Pancreas (tissue), 10 donors: ENCODE results near the gene SLC51B. TPM values are rescaled to one million over a fixed set of nuclear protein-coding genes. Genes with fewer than 3 reads are reported as not detected.

Experiments used
- ATAC-seq, 4 donors: fragments of 200-7000 bp; cut with Tn5 transposase; one replicate each; pipeline versions ENCODE4 v1.8.0 to v1.9.1; 2020; ENCODE audit warnings: mild to moderate bottlenecking in 4 of 4, moderate library complexity in 4 of 4
- DNase-seq, 6 donors: peaks; one replicate each; pipeline ENCODE4 v3.0.0-alpha.2; 2020
- FAIRE-seq: peaks from 2 replicates; lab custom pipeline; 2012; peaks lifted over from hg19 to GRCh38; lab: Jason Lieb, UNC
- H3K27ac ChIP-seq, 4 donors: fragments of 200-600 bp; sonication (generic); 1 replicate in 3 of 4; 2 replicates in 1 of 4; pipeline versions ENCODE4 v1.5.0 to v1.8.0; 2020
- H3K27me3 ChIP-seq, 4 donors: fragments of 200-600 bp; one replicate each; pipeline ENCODE4 v1.8.0; 2021
- H3K36me3 ChIP-seq, 3 donors: fragments of 200-600 bp; sonication (generic) in 1 of 3; one replicate each; pipeline versions ENCODE4 v1.5.0 to v1.8.0; 2020 to 2021
- H3K4me1 ChIP-seq, 3 donors: fragments of 200-600 bp; one replicate each; pipeline ENCODE4 v1.8.0; 2021
- H3K4me3 ChIP-seq, 4 donors: fragments of 200-600 bp; sonication (generic) in 2 of 4; one replicate each; pipeline versions ENCODE4 v1.5.0 to v1.8.0; 2020 to 2021
- H3K9me3 ChIP-seq, 4 donors: fragments of 200-600 bp; one replicate each; pipeline ENCODE4 v1.8.0; 2021
- CTCF ChIP-seq, 4 donors: fragments of 200-600 bp; sonication (generic) in 3 of 4; IDR thresholded peaks; one replicate each; pipeline versions ENCODE4 v1.5.0 to v1.8.0; 2021; ENCODE audit warnings: antibody characterized with exemption in 4 of 4
- WGBS, 2 donors: extraction: QIAGEN DNeasy Blood & Tissue Kit; methylation state at CpG; one replicate each; pipeline ENCODE4 v1.1.7; 2013; 5-methylcytosine and 5-hydroxymethylcytosine counted together
- intact Hi-C, 3 donors: fragments of 100-400 bp; cut with DNase I; formaldehyde crosslinking; loops; one replicate each; pipeline versions ENCODE4 v1.11.1 to v1.14.2; 2022
- polyA plus RNA-seq, 2 donors: library from polyadenylated mRNA; stranded (reverse); fragments of 200-250 nt; gene quantifications; one replicate each; pipeline ENCODE4 v1.2.3, GENCODE V29; 2013
- total RNA-seq, 6 donors: library from RNA; stranded (reverse); fragmentation: NEBNext Ultra II Directional in 4 of 6; extraction: Animal tissue kit (Norgen Biotek cat#: 25700) in 4 of 6; gene quantifications; one replicate each; pipeline versions ENCODE4 v1.2.1 to v1.2.4, GENCODE V29; 2021 to 2023
- donor health status: healthy with polysubstance abuse.
- donor health status: DM: no; HTN: no; CAD: no; lungs with moderate emphysema.
- donor health status: DM: no; HTN: no; CAD: no.
- donor health status: control.
- donor health status: control.
- donor health status: Bipolar disorder and iron deficiency.
- donor health status: DM: yes; HTN: yes; CAD: no.
- donor health status: DM: no; HTN: no; CAD: no.
- donor health status: DM: no; HTN: no; CAD: no.
- donor health status: DM: yes; HTN: yes; CAD: no.

Gene SLC51B
- total and polyA plus RNA-seq, 8 donors: 0.26 to 1.1 (median 0.49) TPM; not detected in 5

GRCh38 chr15:65054333-65055200 lies 9.4 kb downstream of the SLC51B start:
- TF ChIP-seq CTCF (IDR thresholded peaks at IDR 0.05): peak; percentile 76 to 81 (median 78)
- Histone ChIP-seq H3K27me3 (no peaks in the 10 kb centered on the region), H3K4me1 (no peaks in the 10 kb centered on the region), H3K27ac (no peak overlapping the region), H3K4me3 (no peak overlapping the region), H3K36me3 (no peaks in the 10 kb centered on the region), H3K9me3 (no peaks in the 10 kb centered on the region)
- DNase-seq: peak in 5 of 6 donors; percentile 51 to 90 (median 79)
- 63 to 73% methylated on average over 26 of the region's 26 CpGs for WGBS, 2 donors
- peak; percentile 73 to 91 (median 87) for ATAC-seq
- FAIRE-seq: no peak
- intact Hi-C loops: loop anchor here in 1 of 3 donors (10.0 kb wide), 1 partner anchor 220 kb away; no protein-coding TSS in a partner anchor

- FAIRE-seq (no peak), ATAC-seq (peak in 3 of 4 donors; percentile 9 to 32 (median 10)), DNase-seq (no peak)
- no peaks in the 10 kb centered on the region for H3K4me1 ChIP-seq
- intact Hi-C loops: loop anchor here in 1 of 3 donors (10.0 kb wide), 1 partner anchor 219 kb away; no protein-coding TSS in a partner anchor
- no peak for TF ChIP-seq CTCF (IDR thresholded peaks at IDR 0.05)
- H3K36me3 ChIP-seq: no peaks in the 10 kb centered on the region
- H3K9me3 ChIP-seq: no peaks in the 10 kb centered on the region
- no peak overlapping the region for H3K27ac ChIP-seq
- H3K4me3 ChIP-seq: no peak overlapping the region
- WGBS, 2 donors: 62 to 63% methylated on average over 6 of the region's 6 CpGs
- H3K27me3 ChIP-seq: no peaks in the 10 kb centered on the region
Observed at GRCh38 chr15:65055201-65055870, 10.1 kb downstream of the SLC51B start.

- no peak for TF ChIP-seq CTCF (IDR thresholded peaks at IDR 0.05)
- no peaks in the 10 kb centered on the region for H3K4me1 ChIP-seq
- intact Hi-C loops: loop anchor here in 1 of 3 donors (10.0 kb wide), 1 partner anchor 219 kb away; no protein-coding TSS in a partner anchor
- FAIRE-seq: no peak
- no peak overlapping the region for H3K27ac ChIP-seq
- no peaks in the 10 kb centered on the region for H3K27me3 ChIP-seq
- WGBS, 2 donors: 77 to 78% methylated on average over 9 of the region's 9 CpGs
- H3K9me3 ChIP-seq: no peaks in the 10 kb centered on the region
- DNase-seq: no peak
- ATAC-seq: no peak
- H3K4me3 ChIP-seq: no peak overlapping the region
- H3K36me3 ChIP-seq: no peaks in the 10 kb centered on the region
Observed at GRCh38 chr15:65056106-65056505, 10.9 kb downstream of the SLC51B start.

GRCh38 chr15:65056868-65057548 lies 11.8 kb downstream of the SLC51B start:
- ATAC-seq (peak in 3 of 4 donors; percentile 7 to 56 (median 17)), DNase-seq (no peak), FAIRE-seq (no peak)
- Histone ChIP-seq H3K4me3 (no peak overlapping the region), H3K9me3 (no peaks in the 10 kb centered on the region), H3K27ac (no peak overlapping the region), H3K36me3 (no peaks in the 10 kb centered on the region), H3K27me3 (no peaks in the 10 kb centered on the region), H3K4me1 (no peaks in the 10 kb centered on the region)
- intact Hi-C loops: loop anchor here in 1 of 3 donors (10.0 kb wide), 1 partner anchor 218 kb away; no protein-coding TSS in a partner anchor
- TF ChIP-seq CTCF (IDR thresholded peaks at IDR 0.05): no peak
- 67 to 77% methylated on average over 8 of the region's 8 CpGs for WGBS, 2 donors
